GM18520 (cell line): ENCODE data around the gene CASZ1.

Experiments
- ATAC-seq: cut with Tn5 transposase; IDR thresholded peaks from one replicate; pipeline ENCODE4 v1.9.1; 2021; ENCODE audit not compliant: unreplicated experiment

The CASZ1 gene

DNA sequence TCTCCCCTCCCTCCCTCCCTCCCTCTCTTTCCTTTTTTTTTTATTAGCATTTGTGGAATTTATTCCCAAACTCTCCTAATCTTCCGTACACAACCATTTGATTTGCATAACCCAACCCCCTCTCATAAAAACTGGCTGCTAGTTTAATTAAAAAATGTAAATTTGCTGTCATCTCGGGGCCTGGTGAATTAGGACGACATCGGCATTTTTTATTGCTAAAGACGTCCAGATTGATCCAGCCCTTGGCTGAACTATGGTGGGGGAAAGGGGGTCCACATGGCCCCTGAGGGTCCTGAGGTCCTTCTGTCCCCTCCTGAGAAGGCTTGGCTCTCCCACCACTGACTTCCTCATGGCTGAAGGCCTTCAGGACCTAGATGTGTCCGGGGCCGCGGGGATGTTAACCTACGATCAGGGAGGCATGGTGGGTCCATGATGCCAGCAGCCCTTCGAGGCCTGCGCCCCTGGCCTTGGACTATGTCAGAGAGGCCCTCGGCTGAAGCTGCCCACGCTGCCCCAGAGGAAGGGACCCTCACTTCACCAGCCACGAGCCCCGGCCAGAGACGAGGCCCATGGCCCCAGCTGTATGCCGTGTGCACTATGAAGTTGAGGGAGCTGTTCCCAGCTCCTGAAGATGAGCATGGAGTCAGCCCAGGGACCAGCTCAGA is 105.2 kb downstream of the CASZ1 start:
- no peak for ATAC-seq

DNA sequence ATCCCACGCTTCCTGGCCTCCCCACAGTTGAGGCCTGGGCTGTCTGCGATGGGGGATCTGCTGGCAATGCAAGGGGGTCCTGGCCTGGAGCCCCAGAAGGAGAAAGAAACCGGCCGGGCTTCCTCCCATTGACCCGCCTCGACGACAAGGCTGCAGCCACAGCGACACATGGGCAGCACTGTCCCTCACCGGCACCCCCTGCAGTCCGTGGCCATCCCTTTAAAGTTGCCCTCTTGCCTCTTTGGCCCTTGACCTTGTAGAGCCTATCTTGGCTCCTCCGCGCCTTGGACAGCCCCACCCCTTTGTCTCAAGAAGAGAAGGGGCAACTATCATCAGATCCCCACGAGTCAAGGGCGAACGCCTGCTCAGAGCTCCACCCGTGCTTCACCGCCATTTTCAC is 106.0 kb downstream of the CASZ1 start:
- no peak for ATAC-seq

DNA sequence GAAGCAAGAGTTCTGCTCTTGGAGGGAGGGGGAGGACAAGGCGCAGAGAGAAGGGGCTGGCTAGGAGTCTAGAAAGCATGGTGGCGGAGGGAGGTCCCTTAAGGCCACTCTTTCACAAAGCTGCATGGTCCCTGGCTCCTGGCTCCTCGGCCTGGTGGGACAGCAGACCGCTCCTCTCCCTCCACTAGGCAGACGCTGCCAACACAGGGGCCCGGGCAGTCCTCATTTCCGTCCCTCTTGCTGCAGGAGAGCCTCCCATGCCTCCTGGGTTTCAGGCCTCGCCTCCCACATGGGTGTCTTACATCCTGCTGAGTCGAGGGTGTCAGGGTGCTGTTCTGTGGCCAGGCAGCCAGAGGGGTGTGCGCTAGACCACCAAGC is 108.0 kb downstream of the CASZ1 start:
- ATAC-seq: no peak

DNA sequence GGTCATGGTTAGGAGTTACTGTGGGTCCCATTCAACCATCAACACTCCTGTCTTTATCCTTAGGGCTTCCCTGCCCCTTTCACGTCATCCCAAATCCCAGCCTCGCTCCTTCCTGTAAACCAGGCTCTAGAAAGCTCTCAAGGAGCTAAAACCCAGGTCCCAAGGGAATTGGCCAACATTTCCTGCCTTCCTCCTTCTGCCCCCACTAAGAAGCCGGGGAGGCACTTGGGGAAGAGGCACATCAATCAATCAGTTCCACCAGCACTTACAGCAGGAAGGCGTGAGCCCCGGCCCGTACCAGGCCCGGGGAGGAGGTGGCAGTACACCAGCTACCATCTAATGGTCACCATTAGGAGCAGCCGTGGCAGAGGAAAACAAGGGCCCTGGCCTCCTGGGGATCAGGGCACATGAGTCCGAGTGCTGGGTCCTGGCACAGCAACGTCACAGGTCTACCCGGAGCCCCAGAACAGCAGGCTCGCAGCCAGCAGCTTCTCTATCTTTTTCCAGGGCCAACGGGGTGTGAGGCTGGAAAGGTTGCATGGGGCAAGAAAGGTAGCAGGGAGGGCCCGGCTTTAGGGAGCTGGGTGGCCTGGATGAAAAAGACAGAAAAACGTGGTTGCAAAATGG is 108.6 kb downstream of the CASZ1 start:
- no peak for ATAC-seq

DNA sequence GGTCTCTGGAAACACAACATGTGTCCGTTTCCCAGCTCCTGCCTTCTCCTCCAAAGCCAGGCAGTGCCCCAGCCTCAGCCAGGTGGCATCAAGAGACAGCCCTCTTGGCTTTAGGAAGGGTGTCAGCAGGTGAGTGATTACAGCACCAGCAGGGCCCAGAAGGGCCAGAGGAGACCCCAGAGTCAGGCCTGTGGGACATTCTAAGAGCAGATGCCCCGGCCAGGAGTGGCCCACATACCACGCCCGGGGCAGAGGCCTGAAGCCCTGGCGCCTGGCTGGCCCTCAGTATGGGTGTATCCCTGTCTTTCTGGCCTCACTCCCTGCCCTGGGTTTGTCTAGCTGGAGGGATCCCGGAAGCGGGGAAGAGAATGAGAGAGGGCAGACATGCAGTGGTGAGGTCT is 109.2 kb downstream of the CASZ1 start:
- no peak for ATAC-seq

DNA sequence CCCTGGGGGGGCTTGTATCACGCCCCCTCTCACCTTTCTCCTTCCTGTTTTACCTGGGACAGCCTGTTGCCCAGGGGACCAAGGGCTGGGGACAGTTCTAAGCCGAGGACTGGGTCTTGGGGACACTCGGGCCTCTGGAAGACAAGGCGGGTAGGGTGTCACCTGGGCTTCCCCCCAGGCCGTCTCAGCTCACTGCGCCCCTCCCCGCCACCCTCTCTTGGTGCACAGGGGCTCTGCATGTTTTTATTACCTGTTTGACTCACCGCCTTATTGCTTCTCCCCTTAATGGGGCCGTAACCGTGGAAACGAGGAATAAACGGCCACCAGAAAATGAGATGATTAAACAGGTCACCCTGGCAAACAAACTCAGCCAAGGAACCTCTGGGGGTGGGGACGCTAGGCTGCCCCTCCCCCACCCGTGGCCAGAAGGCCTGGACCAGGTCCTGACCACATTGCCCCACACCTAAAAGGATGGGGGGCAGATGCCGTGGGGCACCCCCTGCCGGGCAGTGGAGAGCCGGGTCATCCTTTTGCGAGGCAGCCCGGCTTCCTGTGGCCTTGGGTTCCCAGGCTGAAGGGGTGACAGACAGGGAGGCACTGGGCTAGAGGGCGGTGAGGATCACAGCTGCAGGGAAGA is 109.9 kb downstream of the CASZ1 start:
- ATAC-seq: no peak

DNA sequence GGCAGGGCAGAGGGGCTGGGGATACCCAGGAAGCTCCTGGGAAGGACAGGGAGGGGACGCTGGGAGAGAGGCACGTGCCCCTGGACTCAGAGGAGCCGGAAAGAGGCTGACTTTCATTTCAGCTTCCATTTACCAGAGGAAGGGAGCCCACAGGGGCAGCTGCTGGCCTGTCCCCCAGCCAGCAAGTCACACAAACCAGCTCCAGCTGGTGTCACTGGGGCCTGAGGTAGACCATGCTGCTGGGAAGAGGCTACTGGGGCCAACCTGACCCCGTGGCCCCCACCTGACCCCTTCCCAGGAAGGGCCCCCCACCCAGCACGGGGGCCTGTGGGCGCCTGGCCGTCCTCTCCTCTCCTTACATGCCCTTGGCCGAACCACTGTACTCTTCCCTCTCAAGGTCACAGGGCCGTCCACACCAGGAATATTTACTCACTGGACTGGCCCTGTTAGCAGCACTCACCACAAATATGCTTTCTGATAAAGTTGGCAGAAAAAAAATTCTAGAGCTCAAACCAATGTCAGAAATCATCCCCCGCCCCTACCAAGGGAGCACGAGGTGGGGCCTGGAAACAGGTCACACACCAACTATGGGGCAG is 110.5 kb downstream of the CASZ1 start:
- ATAC-seq: no peak

DNA sequence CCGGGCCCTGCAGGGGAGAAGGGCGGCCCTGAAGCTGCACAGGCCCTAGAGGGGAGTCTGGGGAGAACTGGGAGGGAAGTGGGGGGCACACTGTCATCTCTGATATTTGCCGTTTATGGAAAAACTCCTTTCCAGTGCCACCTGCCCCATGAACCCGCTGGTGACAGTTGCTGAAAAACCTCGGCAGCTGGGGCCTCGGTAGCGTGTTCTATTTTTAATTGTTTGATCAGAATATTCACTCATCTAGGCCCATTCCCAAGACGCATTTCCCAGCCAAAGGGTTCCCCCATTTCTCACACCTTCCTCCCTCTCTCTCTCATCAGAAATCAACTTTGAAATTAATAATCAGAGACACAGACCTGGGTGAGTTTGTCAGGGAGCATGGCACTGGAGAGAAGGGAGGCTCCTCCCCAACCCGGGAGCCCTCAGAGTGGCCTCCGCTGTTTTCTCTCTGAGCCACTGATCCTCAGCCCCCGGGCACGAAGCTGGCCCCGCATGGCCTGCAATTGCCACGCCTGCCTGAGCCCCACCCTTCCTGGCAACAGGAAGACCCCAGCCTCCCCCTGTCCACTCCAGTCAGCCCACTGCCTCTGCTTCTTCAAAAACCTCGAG is 111.1 kb downstream of the CASZ1 start:
- no peak for ATAC-seq

DNA sequence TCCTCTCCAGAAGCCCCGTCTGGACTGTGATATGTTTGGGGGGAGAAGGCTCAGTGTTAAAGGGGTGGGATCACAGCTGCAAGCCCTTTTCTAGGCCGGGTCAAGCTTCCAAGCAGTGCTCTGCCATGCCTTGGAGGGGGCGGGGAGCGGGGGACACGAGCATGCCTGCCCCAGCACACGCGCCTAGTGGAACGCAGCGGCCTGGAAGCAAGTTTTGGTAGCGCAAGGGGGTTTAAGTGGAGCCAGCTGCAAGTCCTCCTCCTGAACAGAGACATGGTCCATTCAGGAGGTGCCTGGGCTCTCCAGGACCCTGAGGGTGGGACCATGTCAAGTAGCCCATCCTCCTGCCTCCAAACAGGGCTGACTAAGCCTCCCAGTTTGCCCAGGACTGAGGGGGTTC is 112.2 kb downstream of the CASZ1 start:
- ATAC-seq: no peak

DNA sequence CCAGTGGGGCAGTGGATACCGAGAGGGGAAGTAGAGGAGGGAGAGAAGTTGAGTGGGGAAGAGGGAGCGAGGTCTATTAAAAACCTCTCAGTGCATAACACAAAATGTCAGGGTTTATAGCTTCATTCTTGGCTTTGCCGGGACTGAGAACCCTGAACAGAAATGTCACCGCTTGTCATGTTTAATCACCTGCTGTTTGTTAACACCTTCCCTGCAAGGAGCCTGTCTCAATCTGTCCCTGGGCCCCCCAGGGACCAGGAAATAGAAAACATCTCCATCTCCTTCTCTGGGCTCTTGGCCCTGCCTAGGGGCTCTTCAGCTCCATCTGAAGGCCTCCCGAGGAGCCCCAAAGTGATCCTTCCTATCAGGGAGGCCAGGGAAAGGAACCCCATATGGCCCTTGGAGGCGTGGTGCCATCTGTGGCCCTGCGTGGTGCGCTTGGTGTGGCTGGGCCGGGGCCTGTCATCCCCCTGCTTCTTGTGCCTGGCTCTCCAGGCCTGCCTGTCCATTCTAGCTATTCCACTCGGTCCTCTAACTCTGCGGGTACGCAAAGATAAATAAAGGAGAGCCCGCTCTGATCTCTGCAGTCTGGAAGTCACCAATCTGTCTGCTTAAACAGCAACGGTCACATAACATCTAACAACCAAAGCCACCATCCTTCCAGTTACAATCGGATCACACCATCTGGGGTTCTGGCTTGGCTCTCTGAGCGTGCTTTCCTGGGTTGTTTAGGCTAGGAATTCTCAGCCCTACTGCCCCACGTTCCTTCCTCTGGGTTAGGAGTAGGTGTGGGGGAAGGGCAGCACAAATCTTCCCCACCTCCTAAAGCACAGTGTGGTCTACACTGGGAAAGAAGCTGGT is 113.8 kb downstream of the CASZ1 start:
- no peak for ATAC-seq

DNA sequence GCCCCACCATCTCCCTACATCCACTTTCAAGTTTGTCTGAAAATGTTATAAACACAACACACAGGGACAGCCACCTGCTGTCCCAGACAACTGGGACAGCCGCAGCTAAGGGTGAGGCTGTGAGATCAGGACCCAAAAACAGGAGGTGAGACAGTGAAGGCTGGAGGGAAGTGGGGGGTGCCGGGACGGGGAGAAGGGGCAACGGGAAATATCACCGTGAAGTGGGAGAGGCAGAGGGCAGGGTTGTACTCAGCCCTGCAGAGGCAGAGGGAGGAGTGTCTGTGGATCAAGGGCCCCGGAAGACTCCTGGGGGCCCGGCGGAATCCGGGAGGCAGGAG is 114.4 kb downstream of the CASZ1 start:
- no peak for ATAC-seq

DNA sequence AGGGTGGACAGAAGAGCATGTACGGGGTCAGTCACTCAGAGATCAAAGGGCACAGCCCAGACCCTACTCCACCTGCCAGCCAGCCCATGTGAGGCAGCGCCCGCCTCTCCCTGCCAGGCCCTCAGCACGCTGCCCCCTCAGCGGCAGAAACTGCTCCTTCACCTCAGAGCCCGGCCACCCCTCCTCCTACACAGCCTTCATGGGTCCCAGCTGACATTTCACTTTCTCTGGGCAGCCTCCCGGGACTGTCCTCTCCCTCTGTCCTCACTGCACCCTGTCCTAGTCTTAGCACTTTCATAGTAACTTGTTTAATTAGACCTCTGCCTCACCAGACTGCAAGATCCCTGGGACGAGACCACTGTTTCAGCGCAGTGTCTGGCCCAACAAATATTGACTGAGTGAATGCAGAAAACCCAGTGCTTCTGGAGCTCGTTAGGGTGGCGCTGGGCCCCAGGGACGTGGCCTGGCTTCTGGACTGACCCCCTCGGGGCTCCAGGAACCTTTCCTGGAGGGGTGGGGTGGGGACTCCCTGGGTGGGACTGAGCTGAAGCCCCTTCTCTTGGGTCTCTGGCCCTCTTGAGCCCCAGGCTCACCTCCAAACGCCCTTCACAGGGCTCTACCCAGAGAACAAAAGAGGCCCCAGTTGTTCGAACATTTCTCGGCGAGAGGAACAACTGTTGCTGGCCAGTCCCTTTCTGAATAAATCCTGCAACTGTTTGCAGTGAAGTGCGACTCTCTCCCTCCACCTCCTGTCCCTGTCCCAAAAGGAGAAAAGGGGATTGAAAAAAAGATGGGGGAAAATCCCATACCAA is 114.9 kb downstream of the CASZ1 start:
- ATAC-seq: no peak

DNA sequence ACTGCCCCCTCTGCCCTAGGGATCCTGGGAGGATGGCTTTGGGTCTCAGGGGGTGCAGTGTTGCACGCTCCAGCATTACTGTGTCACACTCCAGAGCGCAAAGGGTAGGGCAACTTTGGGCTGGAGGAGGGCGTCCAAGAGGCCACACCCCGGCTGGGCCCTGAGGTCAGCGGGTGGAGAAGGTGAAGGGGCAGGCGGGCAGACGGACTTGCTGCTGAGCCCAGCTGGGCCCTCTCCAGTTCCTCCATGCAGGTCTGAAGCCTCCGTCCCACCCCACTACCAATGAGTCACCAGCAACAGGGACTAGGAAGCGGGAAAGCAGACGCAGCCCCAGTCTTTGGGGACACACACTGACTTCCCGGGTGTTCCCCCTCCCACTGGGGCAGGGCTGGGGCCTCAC is 116.0 kb downstream of the CASZ1 start:
- ATAC-seq: no peak

DNA sequence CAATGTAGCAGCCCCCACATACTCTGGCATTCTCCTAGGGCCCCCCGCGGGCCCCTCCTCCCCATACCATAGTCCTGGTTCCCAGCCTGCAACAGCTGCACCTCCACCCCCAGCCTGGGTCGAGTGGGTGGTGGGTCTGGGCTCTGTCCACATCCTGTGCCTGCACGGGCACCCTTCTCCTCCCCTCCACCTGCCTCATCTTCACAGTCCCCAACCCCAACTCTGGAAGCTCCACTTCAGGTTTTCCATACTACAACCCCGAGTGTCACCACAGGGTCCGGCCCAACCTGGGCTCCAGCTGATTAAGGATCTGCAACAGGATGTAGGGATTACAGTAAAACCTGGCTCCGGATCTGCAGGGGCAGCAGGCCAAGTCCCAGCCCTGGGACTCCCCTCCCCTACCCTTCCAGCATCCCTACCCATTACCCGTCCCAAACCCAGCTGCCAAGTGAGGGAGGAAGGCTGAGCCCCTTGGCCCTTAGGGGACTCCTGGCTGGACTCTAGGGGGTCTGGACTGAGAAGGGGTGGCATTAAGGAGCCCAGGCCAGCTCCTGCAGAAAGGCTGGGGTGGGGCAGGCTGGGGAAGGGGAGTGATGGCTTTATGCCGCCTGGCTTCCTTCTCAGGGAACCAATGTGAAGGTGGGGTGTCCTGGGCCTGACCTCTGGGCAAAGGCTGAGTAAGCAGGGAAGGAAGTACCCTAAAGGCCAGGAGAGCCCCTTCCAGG is 116.8 kb downstream of the CASZ1 start:
- no peak for ATAC-seq

DNA sequence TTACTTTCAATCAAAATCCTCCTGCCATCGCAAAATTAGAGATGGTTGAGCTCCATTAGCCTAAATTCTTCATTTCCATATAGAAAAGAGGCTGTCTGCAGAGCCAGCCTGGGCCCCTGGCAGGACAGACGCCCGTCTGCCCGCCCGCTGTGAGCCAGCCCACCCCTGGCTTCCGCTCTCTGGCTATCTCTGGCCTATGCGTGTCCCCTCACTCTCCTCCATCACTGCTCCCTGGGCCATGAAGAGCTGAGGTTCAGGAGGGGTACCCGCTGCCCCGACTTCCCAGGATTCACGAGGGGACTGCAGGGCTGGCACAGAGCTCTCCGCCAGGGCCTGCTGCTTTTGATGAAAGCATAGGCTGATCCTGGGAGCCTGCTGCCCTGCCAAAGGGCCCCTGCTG is 117.6 kb downstream of the CASZ1 start:
- no peak for ATAC-seq

DNA sequence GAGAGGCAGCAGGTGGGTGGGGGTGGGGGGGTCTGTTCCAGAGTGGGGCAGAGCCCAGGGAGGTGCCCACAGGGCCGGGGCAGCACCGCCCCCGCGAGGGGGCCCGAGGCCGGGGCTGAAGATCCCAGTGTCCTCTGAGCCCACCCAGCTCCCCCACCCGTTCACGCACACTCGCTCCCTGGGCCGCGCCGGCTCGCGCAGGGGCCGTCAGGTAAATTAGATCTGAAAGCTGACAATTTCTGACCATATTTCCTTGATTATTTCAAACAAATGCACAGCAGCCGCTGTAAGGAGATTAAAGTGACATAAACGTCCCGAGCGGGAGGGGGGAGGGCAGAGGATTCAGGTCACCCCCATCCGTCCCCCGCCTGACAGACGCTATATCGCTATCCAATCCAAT is 118.0 kb downstream of the CASZ1 start:
- ATAC-seq: no peak

DNA sequence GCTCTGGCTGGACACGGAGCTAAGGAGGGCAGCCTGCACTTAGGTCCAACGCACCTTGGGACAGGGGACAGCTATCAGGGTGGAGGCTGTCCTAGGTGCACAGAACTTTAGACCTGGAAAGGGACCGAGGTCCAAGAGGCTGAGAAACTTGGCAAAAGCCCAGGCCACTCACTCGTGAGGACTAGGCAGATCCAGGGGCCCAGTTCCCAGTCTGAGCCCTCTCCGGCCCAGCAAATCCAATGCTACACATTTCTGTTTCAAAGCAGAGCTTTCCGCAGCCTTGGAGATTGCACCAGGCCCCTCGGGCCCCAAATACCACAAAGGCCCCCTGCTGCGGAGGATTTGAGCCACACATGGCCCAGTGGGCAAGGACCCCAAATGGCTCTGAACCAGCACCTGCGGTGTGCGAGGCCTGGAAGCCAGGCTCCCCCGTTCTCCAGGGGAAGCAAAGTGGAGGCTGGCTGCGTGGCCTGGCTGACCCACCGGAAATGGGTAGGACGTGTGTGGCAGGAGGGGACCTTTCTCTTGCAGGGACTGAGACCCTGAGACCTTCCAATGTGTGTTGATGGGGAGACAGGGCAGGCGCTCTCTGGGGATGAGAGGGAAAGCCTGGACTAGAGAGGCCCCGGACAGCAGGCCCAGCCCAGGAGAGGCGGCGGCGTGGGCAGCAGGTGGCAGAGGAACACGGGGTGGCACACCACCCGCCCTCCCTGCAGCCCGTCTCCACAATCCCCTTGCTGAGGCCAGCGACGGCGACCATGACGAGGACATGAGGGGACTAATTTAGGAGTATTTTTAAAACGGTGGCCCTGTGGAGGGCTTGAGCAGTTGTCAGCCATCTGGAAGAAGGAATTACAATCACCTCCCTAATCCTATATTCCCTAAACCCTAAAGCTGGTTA is 118.7 kb downstream of the CASZ1 start:
- no peak for ATAC-seq

DNA sequence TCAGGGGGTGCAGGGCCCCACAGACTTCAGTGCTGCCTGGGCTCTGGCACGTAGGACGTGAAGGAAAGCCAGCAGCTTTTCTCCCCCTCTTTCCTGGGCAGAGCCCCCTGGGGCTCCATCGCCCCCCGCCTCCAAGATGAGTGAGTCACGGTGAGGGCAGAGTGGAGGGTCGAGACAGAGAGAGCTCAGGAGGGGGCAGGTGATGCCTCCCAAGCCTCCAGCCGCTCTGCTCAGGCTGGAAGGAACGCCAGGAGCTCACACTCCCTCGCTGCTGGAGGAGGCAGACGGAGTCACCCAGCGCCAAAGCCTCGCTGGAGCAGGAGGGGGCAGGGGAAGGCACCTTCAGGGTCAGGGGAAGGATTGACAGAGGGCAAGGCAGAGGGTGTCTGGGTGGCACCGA is 119.5 kb downstream of the CASZ1 start:
- no peak for ATAC-seq

DNA sequence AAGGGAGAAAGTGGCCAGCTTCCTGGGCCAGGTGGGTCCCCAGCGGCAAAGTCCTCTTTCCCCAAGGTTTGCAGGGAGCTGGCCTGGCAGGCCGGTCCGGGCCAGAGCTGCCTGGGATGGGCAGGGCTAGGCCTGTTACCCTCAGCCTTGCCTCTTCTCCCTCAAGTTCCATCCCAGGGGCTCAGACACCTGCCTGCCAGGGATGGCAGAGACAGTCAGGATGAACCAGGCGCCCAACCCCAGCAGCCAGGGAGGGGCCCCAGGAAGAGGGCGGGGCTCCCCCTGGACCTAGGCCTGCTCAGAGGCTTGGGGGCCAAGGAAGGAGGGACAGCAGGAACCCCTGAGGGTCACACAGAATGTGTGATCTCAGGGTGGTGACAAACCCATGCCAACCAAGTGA is 120.6 kb downstream of the CASZ1 start:
- ATAC-seq: no peak
